Endothelial cell of umbilical vein (primary cell): Measurements from ENCODE around the gene ITIH6. TPM values are rescaled to one million over a fixed set of nuclear protein-coding genes. Genes with fewer than 3 reads are reported as not detected.

ENCODE experiments used
- BruUV-seq: library from RNA; stranded (reverse); fragments of 400-500 nt; replicated peaks from 2 replicates; lab custom pipeline; 2021; lab: Mats Ljungman, UMichigan
- CTCF ChIA-PET: fragments of 300-600, 350-600 bp; sonication (Branson Sonifier 250); formaldehyde crosslinking; loops from one replicate; lab custom pipeline; 2021; ENCODE audit warnings: antibody characterized with exemption, inconsistent platforms; lab: Charles Lee
- POLR2A ChIA-PET: fragments of 300-600, 350-600 bp; sonication (Branson Sonifier 250); formaldehyde crosslinking; loops from one replicate; lab custom pipeline; 2021; ENCODE audit warnings: antibody characterized with exemption, inconsistent platforms; lab: Charles Lee
- DNase-seq: peaks from one replicate; pipeline ENCODE4 v3.0.0-alpha.2; 2011; ENCODE audit warnings: low read depth, low spot score
- FAIRE-seq: peaks from 2 replicates; lab custom pipeline; 2011; peaks lifted over from hg19 to GRCh38; lab: Jason Lieb, UNC
- H2AFZ ChIP-seq: 2 replicates; pipeline ENCODE4 v1.6.0; 2012; ENCODE audit warnings: low read depth, low read length, control low read depth, inconsistent platforms
- H3K27ac ChIP-seq: 2 replicates; pipeline ENCODE4 v1.5.1; 2011; ENCODE audit warnings: low read depth, mild to moderate bottlenecking, control low read depth, low read length, moderate library complexity; ENCODE audit not compliant: insufficient read depth
- H3K27me3 ChIP-seq, 2 experiments: 2 replicates each; pipeline versions ENCODE4 v1.6.0 to v1.6.1; 2011; ENCODE audit warnings: low read length in 2 of 2, mixed read lengths in 1 of 2; ENCODE audit not compliant: control insufficient read depth in 2 of 2, insufficient read depth in 2 of 2
- H3K36me3 ChIP-seq, 2 experiments: 2 replicates in 1 of 2; 3 replicates in 1 of 2; pipeline ENCODE4 v1.5.1; 2011; ENCODE audit warnings: low read length in 2 of 2, mild to moderate bottlenecking in 1 of 2, moderate library complexity in 1 of 2; ENCODE audit not compliant: control insufficient read depth in 2 of 2, insufficient read depth in 2 of 2; ENCODE audit errors: extremely low read depth in 1 of 2
- H3K4me1 ChIP-seq: 3 replicates; pipeline ENCODE4 v1.5.1; 2011; ENCODE audit warnings: mild to moderate bottlenecking, low read length; ENCODE audit not compliant: control insufficient read depth, insufficient read depth; ENCODE audit errors: extremely low read depth
- H3K4me2 ChIP-seq: 2 replicates; pipeline ENCODE4 v1.6.1; 2011; ENCODE audit warnings: low read length, control low read depth, mixed read lengths; ENCODE audit not compliant: insufficient read depth
- H3K4me3 ChIP-seq, 3 experiments: fragments of 200-600 bp in 1 of 3; sonication (generic), shearing (Covaris generic) in 1 of 3; replicated peaks in 1 of 3; 2 replicates each; pipeline ENCODE4 v1.5.1; 2011 to 2016; ENCODE audit warnings: control low read depth in 3 of 3, low read length in 3 of 3, mild to moderate bottlenecking in 2 of 3, inconsistent platforms in 1 of 3, low read depth in 1 of 3, moderate library complexity in 1 of 3; ENCODE audit not compliant: insufficient read depth in 1 of 3
- H3K79me2 ChIP-seq: 2 replicates; pipeline ENCODE4 v1.6.0; 2012; ENCODE audit warnings: low read length, inconsistent platforms; ENCODE audit not compliant: control insufficient read depth, insufficient read depth
- H3K9ac ChIP-seq: replicated peaks from 2 replicates; pipeline ENCODE3; 2011; ENCODE audit warnings: low read length, control low read depth; ENCODE audit not compliant: insufficient read depth; ENCODE audit errors: extremely low read depth
- H3K9me1 ChIP-seq: replicated peaks from 3 replicates; pipeline ENCODE4 v1.6.0; 2011; ENCODE audit warnings: mild to moderate bottlenecking, low read length; ENCODE audit not compliant: control insufficient read depth, insufficient read depth; ENCODE audit errors: extremely low read depth
- H3K9me3 ChIP-seq: replicated peaks from 2 replicates; pipeline ENCODE4 v1.5.1; 2012; ENCODE audit warnings: low read length, inconsistent platforms; ENCODE audit not compliant: control insufficient read depth, insufficient read depth
- H4K20me1 ChIP-seq: replicated peaks from 2 replicates; pipeline ENCODE3; 2011; ENCODE audit warnings: mild to moderate bottlenecking, low read length; ENCODE audit not compliant: control insufficient read depth, insufficient read depth; ENCODE audit errors: extremely low read depth
- CTCF ChIP-seq, 2 donors: IDR thresholded peaks; 1 replicate in 1 of 2; 2 replicates in 1 of 2; pipeline ENCODE4 v1.5.1; 2011; ENCODE audit warnings: low read length in 2 of 2, mild to moderate bottlenecking in 2 of 2, moderate library complexity in 2 of 2, control low read depth in 1 of 2, inconsistent platforms in 1 of 2, low read depth in 1 of 2; ENCODE audit not compliant: insufficient read depth in 1 of 2; ENCODE audit errors: extremely low read depth in 1 of 2
- EZH2 ChIP-seq: IDR thresholded peaks from 2 replicates; pipeline ENCODE4 v1.6.1; 2012; ENCODE audit warnings: borderline replicate concordance, low read depth, mild to moderate bottlenecking, moderate library complexity, low read length, inconsistent platforms; ENCODE audit not compliant: severe bottlenecking
- FOS ChIP-seq: IDR thresholded peaks from 2 replicates; pipeline ENCODE4 v1.6.1; 2011; ENCODE audit warnings: mild to moderate bottlenecking, low read length, moderate library complexity, borderline replicate concordance; ENCODE audit not compliant: insufficient read depth
- GATA2 ChIP-seq: IDR thresholded peaks from 2 replicates; pipeline ENCODE4 v1.7.0; 2011; ENCODE audit warnings: low read depth, mild to moderate bottlenecking, moderate library complexity, mixed read lengths, low read length; ENCODE audit not compliant: insufficient read length, insufficient read depth
- JUN ChIP-seq: IDR thresholded peaks from 2 replicates; pipeline ENCODE4 v1.6.1; 2011; ENCODE audit warnings: borderline replicate concordance, low read depth; ENCODE audit not compliant: insufficient read length, insufficient read depth
- MAX ChIP-seq: IDR thresholded peaks from 2 replicates; pipeline ENCODE4 v1.6.1; 2011; ENCODE audit not compliant: insufficient read depth, insufficient read length
- MYC ChIP-seq: IDR thresholded peaks from one replicate; pipeline ENCODE4 v1.6.1; 2011; ENCODE audit warnings: mild to moderate bottlenecking, low read depth, low read length
- POLR2A ChIP-seq: IDR thresholded peaks from 2 replicates; pipeline ENCODE4 v1.6.1; 2012; ENCODE audit warnings: low read depth, mild to moderate bottlenecking, control low read depth, low read length
- POLR2AphosphoS5 ChIP-seq: IDR thresholded peaks from 2 replicates; pipeline ENCODE4 v1.6.1; 2012; ENCODE audit warnings: low read depth, mild to moderate bottlenecking, control low read depth, low read length, moderate library complexity; ENCODE audit not compliant: insufficient read depth
- dilution Hi-C: fragments of 300-500 bp; cut with MboI; formaldehyde crosslinking; loops from one replicate; pipeline ENCODE4 v1.15.0; 2019; ENCODE audit warnings: low sequenced_read_pairs; ENCODE audit not compliant: extremely low pct_ligation_motif_present
- intact Hi-C: fragments of 100-400 bp; cut with micrococcal nuclease; formaldehyde crosslinking; loops from one replicate; pipeline ENCODE4 v1.10.0; 2022
- polyA plus RNA-seq, 4 experiments: library from polyadenylated mRNA; depleted of rRNA in 3 of 4; stranded (reverse) in 3 of 4; unstranded in 1 of 4; fragments of >200 nt; gene quantifications; 2 replicates each; pipeline versions ENCODE4 v1.2.1 to v1.2.3, GENCODE V29; 2011 to 2012; ENCODE audit warnings: missing spikeins in 1 of 4
- total RNA-seq: library from RNA; stranded (reverse); gene quantifications from 2 replicates; pipeline ENCODE4 v1.2.3, GENCODE V29; 2021

The ITIH6 gene
- total and polyA plus RNA-seq, 2 donors (not counting 3 experiments of a cell fraction or from before 2014, with no cell fraction given), result not detected

- no peaks in the 10 kb centered on the region for H3K9me3 ChIP-seq
- dilution Hi-C loops, result no loop called here
- H3K4me2 ChIP-seq, result no peak overlapping the region
- no peaks in the 10 kb centered on the region for H3K79me2 ChIP-seq
- CTCF ChIA-PET, result no interaction called here
- no peaks in the 10 kb centered on the region for H3K27me3 ChIP-seq
- TF ChIP-seq MYC (no peak), MAX (no peak), FOS (no peak), JUN (no peak), CTCF (IDR thresholded peaks at IDR 0.05; ENCODE audit: extremely low read depth in 1 of 2, insufficient read depth in 1 of 2, low read depth in 1 of 2, low read length in 2 of 2) (no peak), POLR2AphosphoS5 (no peak), POLR2A (no peak), EZH2 (no peak), GATA2 (no peak)
- no peaks in the 10 kb centered on the region for H3K4me1 ChIP-seq
- POLR2A ChIA-PET, result no interaction called here
- intact Hi-C loops, result no loop called here
- H4K20me1 ChIP-seq, result no peaks in the 10 kb centered on the region
- no peak overlapping the region for H3K27ac ChIP-seq
- H3K9me1 ChIP-seq, result no peaks in the 10 kb centered on the region
- no peak overlapping the region for H2AFZ ChIP-seq
- BruUV-seq, result no TSS peak
- FAIRE-seq (no peak), DNase-seq (no peak)
- no peak overlapping the region for H3K4me3 ChIP-seq
- H3K9ac ChIP-seq, result no peak overlapping the region
- H3K36me3 ChIP-seq, result no peaks in the 10 kb centered on the region
Measured at GRCh38 chrX:54821310-54821709, 23.3 kb upstream of the ITIH6 start.
